HEK293T (cell line): Measurements from ENCODE around the gene ANXA8L1.

Source experiments
- BHLHE40 ChIP-seq: fragments of 450-650 bp; IDR thresholded peaks from 2 replicates; pipeline ENCODE4 v1.6.1; 2016; ENCODE audit warnings: mild to moderate bottlenecking, moderate library complexity, borderline replicate concordance
- FOXA1 ChIP-seq: fragments of 450-650 bp; IDR thresholded peaks from 2 replicates; pipeline ENCODE4 v1.6.1; 2016; ENCODE audit warnings: mild to moderate bottlenecking
- FOXM1 ChIP-seq: fragments of 450-650 bp; IDR thresholded peaks from 2 replicates; pipeline ENCODE4 v1.6.1; 2017; ENCODE audit warnings: mild to moderate bottlenecking, borderline replicate concordance
- SP1 ChIP-seq: fragments of 450-650 bp; IDR thresholded peaks from 2 replicates; pipeline ENCODE4 v1.6.1; 2017
- SUZ12 ChIP-seq: fragments of 450-650 bp; IDR thresholded peaks from 2 replicates; pipeline ENCODE4 v1.6.1; 2016; ENCODE audit warnings: mild to moderate bottlenecking
- TARDBP ChIP-seq: fragments of 450-650 bp; IDR thresholded peaks from 2 replicates; pipeline ENCODE4 v1.6.1; 2016

GRCh38 chr10:46326971-46327370, 48.6 kb upstream of the ANXA8L1 start:
- TF ChIP-seq FOXA1: no peak
- no peak for TF ChIP-seq BHLHE40
- TF ChIP-seq TARDBP: no peak
- TF ChIP-seq SP1: no peak
- no peak for TF ChIP-seq FOXM1
- no peak for TF ChIP-seq SUZ12
